Peyer's patch (tissue), 4 donors: ENCODE data around the gene SC5D.

Experiments used
- POLR2A ChIP-seq, 2 donors: fragments of 450-650 bp; IDR thresholded peaks; one replicate each; pipeline ENCODE4 v1.5.1; 2017; ENCODE audit warnings: antibody characterized with exemption in 2 of 2, mild to moderate bottlenecking in 2 of 2, moderate library complexity in 2 of 2
- TF ChIP-seq, protein P1 (sequence below), 6 experiments: fragments of 450-650 bp in 4 of 6; fragments of 200-600 bp in 2 of 6; sonication (generic) in 1 of 6; IDR thresholded peaks; one replicate each; pipeline ENCODE4 v1.5.1; 2017 to 2019; ENCODE audit warnings: antibody characterized with exemption in 6 of 6, mild to moderate bottlenecking in 3 of 6, moderate library complexity in 1 of 6

GRCh38 chr11:121328176-121328966 is 35.8 kb downstream of the SC5D start:
- TF ChIP-seq, protein P1, sequence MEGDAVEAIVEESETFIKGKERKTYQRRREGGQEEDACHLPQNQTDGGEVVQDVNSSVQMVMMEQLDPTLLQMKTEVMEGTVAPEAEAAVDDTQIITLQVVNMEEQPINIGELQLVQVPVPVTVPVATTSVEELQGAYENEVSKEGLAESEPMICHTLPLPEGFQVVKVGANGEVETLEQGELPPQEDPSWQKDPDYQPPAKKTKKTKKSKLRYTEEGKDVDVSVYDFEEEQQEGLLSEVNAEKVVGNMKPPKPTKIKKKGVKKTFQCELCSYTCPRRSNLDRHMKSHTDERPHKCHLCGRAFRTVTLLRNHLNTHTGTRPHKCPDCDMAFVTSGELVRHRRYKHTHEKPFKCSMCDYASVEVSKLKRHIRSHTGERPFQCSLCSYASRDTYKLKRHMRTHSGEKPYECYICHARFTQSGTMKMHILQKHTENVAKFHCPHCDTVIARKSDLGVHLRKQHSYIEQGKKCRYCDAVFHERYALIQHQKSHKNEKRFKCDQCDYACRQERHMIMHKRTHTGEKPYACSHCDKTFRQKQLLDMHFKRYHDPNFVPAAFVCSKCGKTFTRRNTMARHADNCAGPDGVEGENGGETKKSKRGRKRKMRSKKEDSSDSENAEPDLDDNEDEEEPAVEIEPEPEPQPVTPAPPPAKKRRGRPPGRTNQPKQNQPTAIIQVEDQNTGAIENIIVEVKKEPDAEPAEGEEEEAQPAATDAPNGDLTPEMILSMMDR (IDR thresholded peaks at IDR 0.05): no peak
- TF ChIP-seq POLR2A (IDR thresholded peaks at IDR 0.05): no peak
